Cardiac fibroblast (primary cell): ENCODE results near the gene C11orf97.
A peak's percentile ranks its signal among the peaks of the same experiment; 100 is the strongest.
"Not testable (repeated sequence)": the region's sequence is repeated elsewhere in the genome, so short reads cannot be mapped to it uniquely, and the experiment has no call there.

Experiments
- DNase-seq, 2 donors: peaks; one replicate each; pipeline versions ENCODE4 v3.0.0 to v3.0.0-alpha.2; 2010; ENCODE audit warnings: low read depth in 2 of 2
- H3K4me3 ChIP-seq, 2 donors: replicated peaks in 1 of 2; 1 replicate in 1 of 2; 2 replicates in 1 of 2; pipeline ENCODE4 v1.5.1; 2011; ENCODE audit warnings: low read depth in 2 of 2, low read length in 2 of 2, mild to moderate bottlenecking in 2 of 2, moderate library complexity in 1 of 2
- TF ChIP-seq, protein P1 (sequence below): IDR thresholded peaks from one replicate; pipeline ENCODE4 v1.5.1; 2011; ENCODE audit warnings: low read depth, mild to moderate bottlenecking, low read length, inconsistent platforms

The C11orf97 gene

GRCh38 chr11:94563848-94564467, 51.7 kb downstream of the C11orf97 start:
- no peak for DNase-seq
- TF ChIP-seq, protein P1, sequence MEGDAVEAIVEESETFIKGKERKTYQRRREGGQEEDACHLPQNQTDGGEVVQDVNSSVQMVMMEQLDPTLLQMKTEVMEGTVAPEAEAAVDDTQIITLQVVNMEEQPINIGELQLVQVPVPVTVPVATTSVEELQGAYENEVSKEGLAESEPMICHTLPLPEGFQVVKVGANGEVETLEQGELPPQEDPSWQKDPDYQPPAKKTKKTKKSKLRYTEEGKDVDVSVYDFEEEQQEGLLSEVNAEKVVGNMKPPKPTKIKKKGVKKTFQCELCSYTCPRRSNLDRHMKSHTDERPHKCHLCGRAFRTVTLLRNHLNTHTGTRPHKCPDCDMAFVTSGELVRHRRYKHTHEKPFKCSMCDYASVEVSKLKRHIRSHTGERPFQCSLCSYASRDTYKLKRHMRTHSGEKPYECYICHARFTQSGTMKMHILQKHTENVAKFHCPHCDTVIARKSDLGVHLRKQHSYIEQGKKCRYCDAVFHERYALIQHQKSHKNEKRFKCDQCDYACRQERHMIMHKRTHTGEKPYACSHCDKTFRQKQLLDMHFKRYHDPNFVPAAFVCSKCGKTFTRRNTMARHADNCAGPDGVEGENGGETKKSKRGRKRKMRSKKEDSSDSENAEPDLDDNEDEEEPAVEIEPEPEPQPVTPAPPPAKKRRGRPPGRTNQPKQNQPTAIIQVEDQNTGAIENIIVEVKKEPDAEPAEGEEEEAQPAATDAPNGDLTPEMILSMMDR, result no peak
- no peak overlapping the region for H3K4me3 ChIP-seq

DNA sequence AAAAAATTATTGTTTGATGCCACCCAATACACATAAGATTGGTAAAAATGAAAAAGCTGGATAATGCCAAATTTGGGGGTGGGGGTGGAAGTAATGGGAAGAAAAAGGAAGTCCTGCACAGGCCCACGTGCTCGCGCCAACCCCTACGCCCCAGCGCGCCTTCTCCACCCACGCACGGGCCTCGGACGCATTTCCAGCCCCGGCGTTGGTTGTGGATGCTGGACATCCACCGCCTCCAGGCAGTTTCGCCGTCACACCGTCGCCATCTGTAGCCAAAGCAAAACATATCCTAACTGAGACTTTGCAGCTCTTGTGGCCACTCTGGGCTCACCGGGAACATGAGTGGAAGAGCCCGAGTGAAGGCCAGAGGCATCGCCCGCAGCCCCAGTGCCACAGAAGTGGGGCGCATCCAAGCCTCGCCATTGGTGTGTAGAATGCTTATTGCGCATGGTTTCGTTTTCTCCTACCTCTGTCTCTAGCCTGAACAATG, 55.0 kb downstream of the C11orf97 start, which contains the start of gene PIWIL4:
Gene PIWIL4 (plus strand): TSS at position 188 of the 490 bp plus-strand sequence. CDS start 151 bp downstream, at position 339.
- TF ChIP-seq, protein P1, result no peak
- no peak within 1 kb of the TSS for H3K4me3 ChIP-seq
- DNase-seq, result no peak

DNA sequence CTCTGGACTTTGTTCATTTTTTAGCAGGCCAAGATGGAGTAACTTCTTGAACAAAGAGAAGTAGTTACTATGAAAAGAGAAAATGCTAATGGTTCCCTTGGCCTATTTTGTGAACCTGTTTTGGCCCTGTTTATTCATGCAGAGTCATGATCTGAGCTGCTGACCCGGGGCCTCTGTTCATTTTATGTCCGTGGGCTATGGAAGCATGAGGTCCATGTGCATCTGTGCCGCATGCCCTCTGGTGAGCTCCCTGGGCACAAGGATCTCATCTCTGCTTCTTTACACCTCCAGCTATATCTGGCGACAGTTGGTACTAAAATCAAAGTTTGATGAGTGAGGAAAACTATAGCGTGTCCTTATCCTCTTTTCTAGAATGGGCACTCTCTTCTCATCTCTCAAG, 55.9 kb downstream of the C11orf97 start:
- no peak for DNase-seq
- H3K4me3 ChIP-seq, result no peak overlapping the region

DNA sequence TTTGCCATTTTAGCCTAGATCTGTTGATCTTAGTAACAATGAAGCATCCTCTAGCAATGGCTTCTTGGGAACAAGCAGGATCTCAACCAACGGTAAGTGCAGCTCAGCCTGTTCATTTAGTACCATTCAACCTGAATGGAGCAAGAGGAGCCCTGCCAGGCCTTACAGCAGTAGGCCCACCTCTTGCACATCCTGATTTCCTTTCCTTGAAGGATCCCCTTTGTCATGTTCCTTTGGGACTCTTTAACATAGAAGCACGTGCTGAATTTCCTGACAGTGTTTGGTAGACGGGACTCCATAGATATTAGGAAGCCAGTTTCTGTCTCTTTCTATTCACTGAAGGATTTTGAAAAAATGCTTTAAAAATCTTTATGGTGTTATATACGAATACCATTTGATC, 56.5 kb downstream of the C11orf97 start:
- TF ChIP-seq, protein P1, result no peak
- DNase-seq, result no peak
- no peak overlapping the region for H3K4me3 ChIP-seq

More for the DNA sequence above, 55.9 kb downstream of the C11orf97 start:
- TF ChIP-seq, protein P1, result no peak

- H3K4me3 ChIP-seq, DNase-seq: not testable (repeated sequence)
Observed at GRCh38 chr11:94572975-94573374, 60.7 kb downstream of the C11orf97 start.

GRCh38 chr11:94574193-94574961, 62.1 kb downstream of the C11orf97 start:
- DNase-seq, result peak; percentile 64 to 81
- TF ChIP-seq, protein P1, result no peak
- no peak overlapping the region for H3K4me3 ChIP-seq

DNA sequence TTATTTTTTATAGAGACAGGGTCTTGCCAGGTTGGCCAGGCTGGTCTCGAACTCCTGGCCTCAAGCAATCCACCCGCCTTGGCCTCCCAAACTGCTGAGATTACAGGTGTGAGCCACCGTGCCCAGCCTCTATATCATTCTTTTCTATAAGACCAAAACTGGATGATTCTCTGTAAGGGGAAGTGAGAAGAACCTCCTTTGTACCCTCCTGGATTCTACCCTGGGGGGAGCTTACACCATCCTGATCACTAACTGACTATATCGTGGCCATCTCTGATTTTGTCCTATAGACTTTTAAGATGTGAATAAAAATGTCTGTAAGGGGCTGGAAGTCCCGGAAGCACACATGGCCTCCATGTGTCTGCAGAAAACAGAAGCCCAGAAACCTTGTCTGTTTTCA, 64.0 kb downstream of the C11orf97 start:
- no peak overlapping the region for H3K4me3 ChIP-seq
- DNase-seq, result no peak
- TF ChIP-seq, protein P1, result no peak
